GM20000 (cell line): ENCODE data around the gene ARHGEF3.
A peak's percentile ranks its signal among the peaks of the same experiment; 100 is the strongest.

ENCODE experiments used
- DNase-seq: peaks from one replicate; pipeline ENCODE4 v3.0.0; 2012; ENCODE audit warnings: low spot score
- CTCF ChIP-seq: IDR thresholded peaks from 2 replicates; pipeline ENCODE4 v1.5.1; 2012; ENCODE audit warnings: mild to moderate bottlenecking, control low read depth; ENCODE audit errors: extremely low read depth, missing control alignments

The ARHGEF3 gene

DNA sequence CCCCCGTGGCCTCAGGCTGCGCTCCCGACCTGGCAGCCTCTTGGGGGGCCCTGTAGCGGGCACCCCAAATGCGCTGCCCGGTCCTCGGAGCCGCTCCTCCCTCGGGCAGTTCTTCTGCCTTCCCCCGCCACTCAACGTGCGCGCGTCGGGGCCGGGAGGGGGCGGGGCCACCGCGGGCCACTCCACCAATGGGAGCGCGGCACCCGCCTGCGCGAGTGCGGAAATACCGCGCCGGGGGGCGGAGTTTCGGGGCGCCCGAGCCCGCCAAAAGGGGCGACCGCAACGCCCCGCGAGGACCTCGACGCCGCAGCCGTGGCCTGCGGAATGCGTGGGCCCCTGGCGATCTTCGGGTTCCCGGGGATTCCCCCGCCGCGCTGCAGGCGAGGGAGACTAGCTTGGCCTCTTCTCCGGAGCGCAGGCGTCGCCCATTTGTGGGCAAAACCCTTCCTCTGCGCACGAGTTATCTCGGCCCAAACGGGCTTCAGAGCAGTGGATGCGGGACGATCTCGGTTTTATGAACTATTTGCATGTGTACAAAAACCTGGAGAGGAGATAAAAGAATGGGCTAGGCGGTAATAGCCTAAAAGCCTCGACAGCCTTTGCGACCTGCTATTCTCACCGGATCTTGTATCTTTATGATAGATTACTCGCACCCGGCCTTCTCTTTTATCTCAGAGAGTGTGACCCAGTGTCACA is 118.5 kb downstream of the ARHGEF3 start, which contains the start of gene TASOR:
Gene TASOR, minus strand, starts transcription at position 144 of the 696 bp plus-strand sequence. CDS start 259 bp downstream, outside the sequence.
- no peak for TF ChIP-seq CTCF
- peak; percentile 96 for DNase-seq

GRCh38 chr3:56682462-56683121 is 119.2 kb downstream of the ARHGEF3 start:
- TF ChIP-seq CTCF: no peak
- DNase-seq: peak; percentile 77

GRCh38 chr3:56681984-56682461 is 119.7 kb downstream of the ARHGEF3 start:
- peak; percentile 21 for DNase-seq
- TF ChIP-seq CTCF: no peak

- no peak for DNase-seq
- no peak for TF ChIP-seq CTCF
These were observed 121.6 kb downstream of the ARHGEF3 start for GRCh38 chr3:56680054-56680580.
